NCI-H1694 (cell line): ENCODE results near the gene FAM83G.
A peak's percentile ranks its signal among the peaks of the same experiment; 100 is the strongest.
"Not testable (repeated sequence)": the region's sequence is repeated elsewhere in the genome, so short reads cannot be mapped to it uniquely, and the experiment has no call there.

Experiments
- DNase-seq: peaks from one replicate; lab custom pipeline; 2025; lab: John Stamatoyannopoulos, UW

FAM83G gene

DNA sequence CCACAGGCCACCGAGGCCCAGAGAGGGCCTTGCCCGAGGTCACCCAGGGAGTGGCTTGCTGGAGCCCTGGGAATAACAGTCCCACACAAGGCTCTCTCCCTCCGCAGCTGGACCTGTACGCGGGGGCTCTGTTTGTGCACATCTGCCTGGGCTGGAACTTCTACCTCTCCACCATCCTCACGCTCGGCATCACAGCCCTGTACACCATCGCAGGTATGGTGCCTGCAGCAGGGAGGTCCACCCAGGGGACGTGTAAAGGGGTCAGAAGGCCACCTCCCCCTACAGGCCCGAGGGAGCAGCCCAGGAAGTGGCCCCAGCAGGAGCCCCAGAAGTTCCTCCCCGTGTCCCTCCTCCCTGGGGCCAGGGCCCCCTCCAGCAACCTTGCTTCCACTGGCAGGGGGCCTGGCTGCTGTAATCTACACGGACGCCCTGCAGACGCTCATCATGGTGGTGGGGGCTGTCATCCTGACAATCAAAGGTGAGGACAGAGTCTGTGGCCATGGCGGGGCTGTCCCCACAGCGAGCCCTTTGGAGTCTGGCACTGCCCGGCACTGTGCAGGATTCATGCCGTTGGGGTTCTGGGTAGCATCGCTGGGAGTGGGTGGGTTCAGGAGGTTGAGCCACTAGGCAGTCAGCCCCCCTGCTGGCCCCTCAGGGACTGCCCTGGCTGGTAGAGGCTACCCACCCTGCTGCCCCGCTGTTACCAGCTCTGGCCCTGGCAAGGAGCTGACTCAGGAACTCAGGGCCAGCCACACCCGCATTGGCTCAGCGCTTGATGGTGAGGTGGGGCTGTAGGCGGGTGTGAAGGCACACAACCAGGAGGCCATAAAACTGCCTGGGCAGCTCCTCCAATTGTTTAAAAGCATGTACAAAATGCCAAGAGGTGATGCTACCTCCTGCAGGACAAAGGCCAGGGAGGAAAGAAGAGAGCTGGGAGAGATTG lies 35.3 kb downstream of the FAM83G start:
- no peak for DNase-seq

DNA sequence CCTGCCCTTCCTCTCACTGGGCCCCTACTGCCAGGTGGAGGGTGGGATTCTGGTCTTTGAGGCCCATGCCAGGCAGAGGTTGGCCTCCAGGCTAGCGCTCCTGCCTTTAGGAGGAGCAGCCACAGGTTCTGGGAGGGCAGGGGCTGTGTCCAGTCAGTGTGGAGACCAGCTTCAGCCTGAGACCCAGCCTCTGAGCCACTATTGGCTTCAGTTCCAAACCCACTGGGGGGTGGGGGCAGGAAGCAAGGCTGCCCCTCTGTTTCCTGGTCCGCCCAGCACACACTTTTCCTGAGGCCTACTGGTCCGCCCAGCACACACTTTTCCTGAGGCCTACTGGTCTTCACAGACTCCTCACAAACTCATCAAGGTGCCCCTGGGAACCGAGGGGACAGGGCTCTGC lies 36.2 kb downstream of the FAM83G start:
- no peak for DNase-seq

DNA sequence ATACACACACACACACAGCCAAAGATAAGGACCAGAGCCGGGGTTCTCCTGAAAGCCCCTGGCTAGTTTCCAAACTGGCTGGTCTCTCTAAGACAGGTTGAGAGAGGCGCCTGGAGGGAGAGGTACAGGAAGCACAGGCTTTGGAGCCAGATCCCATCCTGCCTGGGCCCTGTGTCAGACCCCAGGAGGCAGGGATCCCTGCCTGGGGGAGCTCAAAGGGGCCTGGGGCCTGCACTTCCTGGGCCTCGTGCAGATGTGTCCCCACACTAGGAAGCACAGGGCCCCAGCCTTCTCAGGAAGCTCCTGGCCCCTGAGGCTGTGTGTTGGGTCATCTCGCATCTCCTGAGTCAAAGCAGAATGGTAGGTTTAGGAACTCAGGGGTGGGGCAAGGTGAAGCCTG lies 36.6 kb downstream of the FAM83G start:
- DNase-seq = no peak

DNA sequence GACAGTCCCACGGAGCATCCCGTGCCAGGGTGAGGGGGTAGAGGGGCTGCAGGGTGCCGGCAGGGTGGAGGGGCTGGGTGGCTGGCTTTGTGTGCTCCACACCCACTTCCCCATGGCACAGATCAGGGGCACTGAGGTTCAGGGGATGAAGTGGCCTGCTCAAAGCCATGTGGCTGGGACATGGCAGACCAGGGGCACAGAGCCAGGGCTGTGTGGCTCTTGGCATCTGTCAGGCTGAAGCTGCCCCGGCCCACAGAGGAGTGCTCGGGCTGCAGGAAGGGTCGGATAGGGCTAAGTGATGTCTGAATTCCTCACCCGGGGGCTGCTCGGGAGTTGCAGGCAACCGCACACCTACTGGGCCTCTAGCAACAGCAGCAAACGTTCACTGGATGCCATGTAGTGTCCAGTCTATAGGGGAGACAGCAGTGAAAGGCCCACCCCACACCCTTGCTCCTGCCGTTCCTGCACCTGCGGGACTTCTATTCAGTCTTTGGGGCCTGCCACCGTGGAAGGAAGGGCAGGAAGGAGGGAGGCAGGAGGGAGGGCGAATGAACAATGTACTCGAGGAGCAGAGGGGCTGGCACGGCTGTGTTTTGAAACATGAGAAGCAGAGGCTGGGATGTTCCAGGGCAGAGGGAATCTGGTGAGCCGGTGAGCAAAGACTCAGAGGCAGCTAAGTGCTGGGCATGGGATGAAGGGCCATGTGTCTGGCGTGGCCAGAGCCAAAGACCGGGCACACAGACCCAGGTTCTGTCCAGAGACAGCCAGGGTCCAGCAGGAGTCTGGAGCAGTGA lies 37.5 kb downstream of the FAM83G start:
- DNase-seq = peak; percentile 48

DNA sequence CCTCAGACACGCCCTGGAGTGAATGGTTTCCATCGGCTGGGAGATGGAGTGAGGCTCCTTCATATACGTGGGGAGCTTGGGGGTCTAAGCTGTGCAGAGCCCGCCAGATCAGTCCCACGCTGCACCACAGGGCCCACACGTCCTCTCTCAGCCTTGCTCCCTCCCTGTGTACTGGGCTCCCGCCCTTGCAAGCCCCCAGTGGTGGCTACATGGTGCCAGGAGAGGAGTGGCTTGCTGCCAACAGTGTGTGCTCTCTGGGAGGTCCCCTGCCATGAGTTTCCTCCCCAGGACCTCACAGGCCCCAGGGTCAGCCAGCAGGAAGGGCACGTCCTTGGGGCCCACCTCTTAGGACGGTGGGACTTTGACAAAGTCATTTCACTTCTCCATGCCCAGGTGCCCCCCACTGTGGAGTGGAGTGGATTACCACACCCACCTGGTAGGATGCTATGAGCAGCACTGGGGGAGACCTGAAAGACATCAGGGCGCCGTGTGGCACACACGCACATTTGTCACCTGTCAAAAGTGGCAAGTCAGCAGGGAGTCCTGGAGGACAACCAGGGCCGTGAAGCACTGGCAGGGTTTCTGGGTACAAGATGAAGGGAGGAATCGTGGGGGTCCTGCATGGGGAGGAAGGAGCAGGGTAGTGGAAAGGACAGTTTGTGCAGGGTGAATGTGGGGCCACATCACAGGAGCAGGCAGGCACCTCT lies 38.9 kb downstream of the FAM83G start:
- no peak for DNase-seq

DNA sequence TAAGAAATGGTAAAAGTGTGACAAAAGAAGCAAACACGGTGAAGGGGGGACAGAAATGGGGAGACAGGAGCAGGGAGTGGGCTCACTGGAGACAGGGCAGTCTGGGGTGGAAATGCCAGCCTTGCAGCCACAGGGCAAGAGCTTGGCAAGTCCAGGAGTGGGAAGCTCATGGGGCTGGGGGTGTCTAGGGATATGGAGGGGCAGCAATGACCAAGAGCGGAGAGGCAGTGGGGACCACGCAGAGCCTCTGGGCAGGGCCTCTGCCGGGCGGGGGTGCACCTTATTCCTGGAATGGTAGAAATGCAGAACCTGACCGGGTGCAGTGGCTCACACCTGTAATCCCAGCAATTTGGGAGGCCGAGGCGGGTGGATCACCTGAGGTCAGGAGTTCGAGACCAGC lies 40.0 kb downstream of the FAM83G start:
- DNase-seq = no peak

DNA sequence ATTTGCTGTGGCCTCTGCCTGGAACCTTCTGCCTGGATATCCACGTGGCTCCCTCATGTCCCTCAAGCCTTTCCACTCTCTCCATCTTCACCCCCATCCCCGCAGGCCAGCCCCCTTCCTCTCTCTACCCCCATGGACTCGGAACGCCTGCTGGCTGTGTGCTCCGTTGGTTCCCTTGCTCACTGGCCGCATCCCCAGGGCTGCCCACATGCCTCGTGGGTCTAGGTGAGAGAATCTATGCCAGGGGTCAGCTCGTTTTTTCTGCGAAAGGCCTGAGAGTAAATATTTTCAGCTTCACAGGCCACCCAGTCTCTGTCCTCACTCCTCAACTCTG lies 40.6 kb downstream of the FAM83G start:
- DNase-seq = no peak

DNA sequence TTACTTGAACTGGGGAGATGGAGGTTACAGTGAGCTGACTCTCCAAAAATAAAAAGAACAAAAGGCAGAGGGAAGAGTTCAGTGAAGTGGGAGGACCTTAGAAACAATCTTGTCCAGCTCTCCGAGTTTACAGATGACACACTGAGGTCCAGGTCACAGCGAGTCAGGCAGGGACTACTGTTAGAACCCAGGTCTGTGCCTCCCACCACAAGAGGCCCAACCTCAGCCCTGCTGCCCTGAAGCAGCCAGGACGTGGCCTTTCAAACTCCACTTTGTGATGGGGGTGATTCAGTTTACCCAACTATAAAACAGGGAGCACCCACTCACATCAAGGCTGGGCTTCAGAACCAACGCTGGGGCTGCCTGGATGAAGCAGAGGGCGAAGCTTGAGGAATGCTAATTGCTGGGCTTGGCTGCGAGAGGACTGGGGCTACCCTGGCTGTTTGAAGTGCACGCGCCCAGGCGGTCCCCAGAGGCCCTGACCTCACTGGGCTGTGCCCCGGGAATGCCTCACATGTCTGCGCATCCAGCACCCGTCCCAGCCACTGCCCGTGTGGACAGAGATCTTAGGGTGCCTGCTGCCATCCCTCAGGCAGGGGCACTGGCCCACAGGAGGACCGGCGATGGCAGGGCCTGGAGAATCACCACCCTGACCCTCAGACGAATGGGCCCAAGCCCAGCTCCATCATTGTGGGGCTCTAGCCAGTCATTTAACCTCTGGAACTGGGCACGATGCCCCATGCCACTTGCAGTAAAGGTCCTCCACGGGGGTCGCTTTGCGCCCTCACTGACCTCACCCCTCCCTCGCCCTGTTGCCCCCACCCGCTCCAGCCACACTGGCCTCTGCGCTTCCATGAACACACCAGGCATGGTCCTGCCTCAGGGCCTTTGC lies 41.2 kb downstream of the FAM83G start:
- DNase-seq = no peak

DNA sequence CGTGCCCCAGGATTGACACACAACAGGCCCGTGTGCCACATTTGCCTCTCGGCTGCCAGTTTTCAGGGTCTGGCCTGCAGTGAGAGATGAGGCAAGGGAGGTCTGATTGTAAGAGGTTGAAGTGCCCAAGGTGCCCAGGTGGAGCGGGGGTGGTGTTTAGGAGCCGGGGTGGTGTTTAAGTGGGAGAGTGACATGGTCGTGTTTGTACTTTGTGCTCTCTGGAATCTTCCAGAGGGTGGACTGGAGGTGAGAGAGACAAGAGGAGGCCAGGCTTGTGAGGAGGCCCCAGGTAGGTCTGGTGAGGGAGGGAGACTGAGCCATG lies 42.1 kb downstream of the FAM83G start:
- no peak for DNase-seq

DNA sequence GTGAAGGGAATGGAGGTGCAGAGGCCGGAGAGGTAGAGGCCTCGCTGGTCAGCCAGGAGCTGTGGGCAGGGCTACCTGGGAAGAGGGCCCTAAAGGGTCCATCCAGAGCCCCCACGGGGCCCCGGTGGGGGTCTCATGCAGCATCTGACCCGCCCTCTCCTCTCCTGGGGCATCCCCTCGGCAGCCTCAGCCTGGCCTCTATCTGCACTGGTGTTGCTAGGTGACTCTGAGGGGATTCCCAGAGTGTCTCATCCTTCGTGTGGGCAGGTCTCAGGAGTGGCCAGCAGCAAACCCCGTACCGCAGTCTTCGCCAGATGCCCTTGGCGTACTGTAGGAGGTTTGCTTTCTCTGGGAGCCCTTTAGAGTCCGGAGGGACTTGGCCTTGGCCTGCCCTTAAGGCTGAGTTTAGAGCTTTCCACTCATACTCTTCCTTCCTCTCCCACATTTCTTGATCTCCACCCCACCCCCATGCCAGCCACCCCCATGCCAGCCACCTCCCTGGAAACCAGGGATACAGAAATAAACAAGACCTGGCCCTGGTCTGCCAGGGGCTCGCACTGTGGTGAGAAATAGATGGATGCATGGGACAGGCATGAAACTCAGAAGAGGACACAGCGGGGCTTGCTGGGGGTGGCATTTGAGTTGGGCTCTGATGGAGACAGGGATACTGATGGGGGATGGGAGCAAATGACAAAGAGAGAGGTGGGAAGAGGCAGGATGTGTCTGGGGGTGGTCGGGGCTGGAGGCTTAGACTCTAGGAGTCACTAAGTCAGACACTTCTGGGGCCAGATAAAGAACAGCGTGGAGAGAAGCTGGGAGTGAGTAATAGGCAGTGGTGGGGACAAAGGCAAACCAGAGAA lies 42.7 kb downstream of the FAM83G start:
- no peak for DNase-seq

DNA sequence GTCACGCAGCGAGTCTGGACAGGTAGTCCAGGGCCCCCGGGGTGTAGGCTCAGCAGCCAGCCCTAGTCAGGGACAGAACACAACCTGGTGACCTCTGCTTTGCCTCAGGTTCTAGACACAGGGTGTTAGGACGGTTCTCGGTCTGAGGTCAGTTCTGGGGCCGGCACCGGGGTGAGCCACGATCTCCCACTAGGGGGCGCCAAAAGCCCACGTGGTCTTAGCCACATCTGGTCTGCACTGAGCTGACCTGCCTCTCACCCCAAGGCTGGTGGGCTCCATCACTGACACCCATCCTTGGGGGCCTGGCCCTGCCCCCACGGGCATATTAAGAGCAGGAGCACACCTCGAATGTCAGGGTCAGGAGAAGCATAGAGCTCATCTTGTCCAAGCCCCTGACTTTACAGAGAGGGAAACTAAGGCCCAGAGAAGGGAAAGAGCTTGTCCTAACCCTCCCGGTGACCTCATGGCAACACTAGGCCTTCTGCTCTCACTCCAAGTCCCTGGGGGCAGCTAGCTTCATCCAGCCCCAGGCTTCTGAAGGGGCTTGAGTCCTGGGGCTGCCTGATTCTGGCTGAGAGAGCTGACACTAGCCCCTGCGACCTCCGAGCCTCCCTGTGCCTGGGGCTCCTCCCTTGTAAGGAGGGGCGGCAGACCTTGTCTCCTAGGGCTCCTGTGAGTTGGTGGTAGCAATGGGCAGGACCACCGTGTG lies 43.6 kb downstream of the FAM83G start:
- DNase-seq = peak; percentile 64

DNA sequence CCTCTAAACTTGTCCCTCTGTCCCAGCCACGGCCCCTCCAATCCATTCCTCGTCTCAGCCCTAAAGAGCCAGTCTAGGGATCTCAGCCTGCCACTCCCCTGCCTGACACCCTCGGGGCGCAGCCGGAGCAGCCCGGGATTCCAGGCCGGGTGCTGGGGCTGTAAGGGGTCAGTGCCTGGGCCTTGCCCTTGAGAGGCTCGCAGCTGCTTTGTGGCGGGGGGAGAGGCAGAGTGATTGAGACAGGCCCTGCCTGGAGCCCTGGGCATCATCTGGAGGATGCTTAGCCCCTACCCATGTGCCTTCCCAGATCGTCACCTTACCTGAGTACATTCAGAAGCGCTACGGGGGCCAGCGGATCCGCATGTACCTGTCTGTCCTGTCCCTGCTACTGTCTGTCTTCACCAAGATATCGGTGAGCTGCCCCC lies 44.3 kb downstream of the FAM83G start:
- DNase-seq = no peak

DNA sequence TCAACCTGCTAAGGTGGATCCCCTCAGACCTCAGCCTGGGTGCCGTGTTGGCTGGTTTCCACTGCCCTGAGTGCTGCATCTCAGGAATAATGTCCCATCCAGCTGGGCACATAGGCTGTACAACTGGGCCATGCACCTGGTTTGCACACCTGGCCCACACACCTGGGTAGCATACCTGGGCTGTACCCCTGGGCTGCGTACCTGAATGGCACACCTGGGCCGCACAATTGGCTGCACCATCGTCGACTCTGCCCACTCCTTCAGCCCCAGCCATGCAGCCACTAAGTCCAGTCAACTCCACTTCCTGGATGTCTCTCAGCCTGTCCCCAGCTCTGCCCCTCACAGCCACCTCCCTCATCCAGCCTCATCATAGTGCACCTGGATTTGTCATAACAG lies 44.7 kb downstream of the FAM83G start:
- no peak for DNase-seq

DNA sequence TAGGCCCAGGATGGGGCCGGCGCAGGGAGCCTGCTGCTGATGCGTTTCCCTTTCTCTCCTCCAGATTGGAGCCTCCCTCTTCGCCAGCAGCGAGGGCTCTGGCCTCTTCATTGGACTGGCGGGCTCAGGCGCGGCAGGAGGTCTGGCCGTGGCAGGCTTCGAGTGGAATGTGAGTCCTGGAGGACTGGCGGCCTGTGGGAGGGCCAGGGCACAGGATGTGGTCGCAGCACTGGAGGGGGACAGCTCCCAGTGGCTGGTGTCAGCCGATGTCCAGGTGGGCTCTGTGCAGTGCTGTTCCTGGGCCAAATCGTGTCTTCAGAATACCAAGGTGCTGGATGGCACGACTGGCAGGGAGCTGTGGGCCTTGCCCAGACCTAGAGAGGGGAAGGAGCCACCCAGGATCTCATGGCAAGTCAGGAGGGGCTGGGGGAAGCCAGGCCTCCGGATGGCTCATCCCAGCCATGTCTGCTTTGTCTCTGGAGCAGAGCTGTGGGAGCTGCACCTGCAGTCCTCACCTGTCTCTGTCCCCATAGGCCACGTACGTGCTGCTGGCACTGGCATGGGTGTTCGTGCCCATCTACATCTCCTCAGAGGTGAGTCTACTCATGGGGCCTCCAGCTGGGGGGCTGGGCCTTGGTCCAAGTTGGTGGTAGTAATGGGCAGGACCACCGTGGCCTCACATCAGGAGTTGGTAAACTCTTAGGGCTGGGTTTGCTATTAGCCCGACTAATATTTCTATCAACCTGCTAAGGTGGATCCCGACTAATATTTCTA lies 45.3 kb downstream of the FAM83G start:
- no peak for DNase-seq

DNA sequence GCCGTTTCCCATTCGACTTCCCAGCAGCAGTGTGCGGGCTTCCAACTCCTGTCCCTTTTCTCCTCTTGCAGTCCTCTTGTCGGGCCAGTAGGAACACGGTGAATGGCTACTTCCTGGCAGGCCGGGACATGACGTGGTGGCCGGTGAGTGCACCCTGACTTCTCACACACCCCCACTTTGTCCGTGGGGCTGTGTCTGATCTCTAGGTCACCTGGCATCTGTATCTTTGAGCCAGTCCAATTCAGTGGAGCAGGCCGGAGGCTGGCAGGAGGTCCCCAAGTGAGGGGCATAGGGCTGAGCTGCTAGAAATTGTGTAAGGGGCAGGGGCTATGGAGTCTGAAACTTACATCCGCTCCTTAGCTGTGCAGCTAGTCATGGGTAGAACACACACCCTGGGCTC lies 46.0 kb downstream of the FAM83G start:
- no peak for DNase-seq

DNA sequence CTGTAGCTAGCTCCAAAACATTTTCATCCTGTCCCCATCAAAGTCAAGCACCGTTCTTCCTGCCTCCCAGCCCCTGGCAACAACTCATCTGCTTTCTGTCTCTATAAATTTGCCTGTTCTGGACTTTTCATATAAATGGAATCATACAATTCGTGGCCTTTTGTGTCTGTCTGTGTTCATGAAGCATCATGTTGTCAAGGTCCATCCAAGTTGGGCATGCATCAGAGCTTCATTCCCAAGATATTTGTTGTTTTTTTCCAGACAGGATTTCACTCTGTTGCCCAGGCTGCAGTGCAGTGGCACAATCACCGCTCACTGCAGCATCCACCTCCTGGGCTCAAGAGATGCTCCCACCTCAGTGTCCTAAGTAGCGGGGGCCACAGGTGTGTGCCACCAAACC lies 46.7 kb downstream of the FAM83G start:
- no peak for DNase-seq

DNA sequence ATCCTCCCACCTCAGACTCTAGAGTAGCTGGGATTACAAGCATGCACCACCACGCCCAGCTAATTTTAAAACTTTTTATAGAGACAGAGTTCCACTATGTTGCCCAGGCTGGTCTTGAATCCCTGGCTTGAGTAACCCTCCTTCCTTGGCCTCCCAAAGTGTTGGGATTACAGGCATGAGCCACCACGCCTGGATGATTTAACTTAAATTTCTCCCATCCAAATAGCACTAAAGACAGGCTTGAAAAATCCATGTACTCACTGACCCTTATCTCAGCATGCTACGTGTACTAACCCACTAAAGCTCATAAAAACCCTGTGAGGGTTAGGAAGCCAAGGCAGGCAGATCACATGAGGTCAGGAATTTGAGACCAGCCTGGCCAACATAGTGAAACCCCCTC lies 48.0 kb downstream of the FAM83G start:
- no peak for DNase-seq

DNA sequence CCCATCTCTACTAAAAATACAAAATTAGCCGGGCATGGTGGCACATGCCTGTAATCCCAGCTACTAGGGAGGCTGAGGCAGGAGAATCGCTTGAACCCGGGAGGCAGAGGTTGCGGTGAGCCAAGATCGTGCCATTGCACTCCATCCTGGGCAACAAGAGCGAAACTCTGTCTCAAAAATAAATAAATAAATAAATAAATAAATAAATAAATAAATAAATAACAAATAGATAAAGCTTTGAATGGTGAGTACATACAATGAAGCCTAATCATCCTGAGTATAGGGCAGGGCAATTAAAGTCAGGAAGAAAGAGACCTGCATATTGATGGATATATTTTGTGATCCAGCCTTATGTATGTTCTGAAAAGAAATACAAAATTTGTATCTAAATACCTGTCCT lies 48.5 kb downstream of the FAM83G start:
- not testable (repeated sequence) for DNase-seq

DNA sequence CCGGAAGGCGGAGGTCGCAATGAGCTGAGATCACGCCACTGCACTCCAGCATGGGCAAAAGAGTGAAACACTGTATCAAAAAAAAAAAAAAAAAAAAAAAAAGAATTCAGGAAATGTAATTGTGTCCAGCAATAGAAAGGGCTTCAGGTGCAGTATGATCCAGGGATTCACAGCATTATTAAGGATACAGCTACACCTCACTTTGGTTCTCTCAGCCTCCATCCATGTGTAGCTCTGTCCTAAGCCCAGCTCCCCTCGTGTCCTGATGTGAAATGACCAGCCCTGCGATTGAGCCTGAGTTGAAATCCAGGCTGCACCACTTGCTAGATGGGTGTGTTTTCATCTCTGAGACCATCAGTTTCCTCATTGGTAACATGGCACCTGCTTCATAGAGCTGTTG lies 49.6 kb downstream of the FAM83G start:
- DNase-seq = no peak
